GM19463 (cell line): ENCODE results near the gene FLG.
"Not testable (repeated sequence)": the region's sequence is repeated elsewhere in the genome, so short reads cannot be mapped to it uniquely, and the experiment has no call there.

Source experiments
- ATAC-seq: cut with Tn5 transposase; IDR thresholded peaks from one replicate; pipeline ENCODE4 v1.9.1; 2021; ENCODE audit warnings: mild to moderate bottlenecking, moderate library complexity; ENCODE audit not compliant: unreplicated experiment

Gene FLG

GRCh38 chr1:152325111-152325510, at the start of gene FLG:
Gene FLG (minus strand): TSS chr1:152325239. CDS start chr1:152315456, 9,783 bp downstream.
- no peak for ATAC-seq

DNA sequence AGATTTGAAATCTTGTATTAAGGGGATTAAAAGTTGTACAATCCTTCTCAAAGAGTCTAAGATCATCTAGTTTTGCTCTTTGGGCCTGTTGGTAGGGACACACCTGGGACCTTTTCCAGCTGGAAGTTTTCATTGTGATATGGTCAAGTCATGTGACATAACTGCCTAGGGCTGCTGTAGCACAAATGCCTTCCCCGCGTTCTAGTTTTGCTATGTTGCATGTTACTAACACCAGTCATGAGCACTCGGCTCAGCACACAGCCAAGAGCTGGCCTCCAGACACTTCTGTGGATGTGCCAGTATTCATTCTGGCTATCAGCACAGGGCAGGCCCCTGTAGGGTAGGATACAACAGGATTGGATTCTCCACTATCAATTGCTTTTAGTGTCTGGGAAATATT, 49.4 kb upstream of the FLG start:
- ATAC-seq: no peak

- no peak for ATAC-seq
Measured at GRCh38 chr1:152372672-152373071, 47.6 kb upstream of the FLG start.

- ATAC-seq: no peak
Measured at GRCh38 chr1:152367436-152367835, 42.4 kb upstream of the FLG start.

DNA sequence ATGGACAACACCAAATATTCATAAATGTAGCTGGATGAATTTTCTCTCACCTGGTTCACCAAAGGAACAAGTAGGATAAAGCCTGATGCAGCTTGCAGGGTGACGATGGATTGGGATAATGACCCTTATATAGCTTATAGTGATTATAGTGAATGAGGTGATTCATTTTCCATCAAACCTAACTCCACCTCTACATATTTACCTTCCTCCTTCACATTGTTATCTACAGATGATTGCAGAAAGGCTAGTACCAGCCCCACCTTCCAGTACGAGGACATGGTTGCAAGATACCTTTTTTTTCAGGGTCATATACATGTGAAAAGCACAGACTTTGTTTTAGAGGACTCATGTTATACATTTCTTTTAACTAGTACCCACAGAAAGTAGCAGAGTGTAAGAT, 34.9 kb upstream of the FLG start, which contains the start of gene FLG2:
Gene FLG2, minus strand, starts transcription at position 101 of the 400 bp plus-strand sequence. CDS start 1,122 bp downstream, outside the sequence.
- no peak for ATAC-seq

GRCh38 chr1:152356736-152357135, 31.7 kb upstream of the FLG start:
- ATAC-seq: no peak

DNA sequence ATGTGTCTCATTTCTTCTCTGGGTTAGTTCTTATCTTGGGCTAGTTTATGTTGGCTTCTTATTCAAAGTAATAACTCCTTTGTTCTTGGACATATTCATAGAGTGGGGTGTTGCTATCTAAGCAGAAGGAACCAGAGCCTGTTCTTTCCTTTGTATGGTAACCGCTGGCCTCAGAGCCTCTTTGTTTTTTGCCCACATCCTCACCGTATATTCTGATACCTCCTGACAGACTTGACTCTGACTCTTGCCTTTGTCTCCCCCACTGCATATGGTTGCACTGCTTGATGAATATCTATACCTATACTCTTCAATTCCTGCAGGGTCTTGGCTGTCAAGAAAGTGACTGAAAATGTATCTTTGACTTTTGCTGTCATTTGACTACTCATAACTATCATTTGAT, 24.6 kb upstream of the FLG start:
- no peak for ATAC-seq

DNA sequence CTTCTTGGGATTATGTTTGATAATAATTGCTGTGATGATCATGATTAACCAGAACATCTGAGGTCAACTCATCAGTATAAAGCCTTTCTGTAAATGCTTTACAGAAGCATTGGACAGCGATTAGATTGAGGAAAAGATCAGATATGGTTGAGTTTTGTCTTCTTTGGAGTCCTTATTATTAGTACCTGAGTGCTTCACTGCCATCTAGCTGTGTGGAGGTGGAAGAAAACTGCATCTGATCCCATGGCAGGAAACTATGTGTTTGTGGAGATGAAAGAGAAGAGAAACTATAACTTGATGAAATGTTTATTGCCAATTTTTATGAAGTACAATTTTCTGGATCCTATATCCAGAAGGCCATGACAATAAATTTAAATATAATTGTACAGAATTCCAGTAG, 23.4 kb upstream of the FLG start:
- ATAC-seq: no peak

DNA sequence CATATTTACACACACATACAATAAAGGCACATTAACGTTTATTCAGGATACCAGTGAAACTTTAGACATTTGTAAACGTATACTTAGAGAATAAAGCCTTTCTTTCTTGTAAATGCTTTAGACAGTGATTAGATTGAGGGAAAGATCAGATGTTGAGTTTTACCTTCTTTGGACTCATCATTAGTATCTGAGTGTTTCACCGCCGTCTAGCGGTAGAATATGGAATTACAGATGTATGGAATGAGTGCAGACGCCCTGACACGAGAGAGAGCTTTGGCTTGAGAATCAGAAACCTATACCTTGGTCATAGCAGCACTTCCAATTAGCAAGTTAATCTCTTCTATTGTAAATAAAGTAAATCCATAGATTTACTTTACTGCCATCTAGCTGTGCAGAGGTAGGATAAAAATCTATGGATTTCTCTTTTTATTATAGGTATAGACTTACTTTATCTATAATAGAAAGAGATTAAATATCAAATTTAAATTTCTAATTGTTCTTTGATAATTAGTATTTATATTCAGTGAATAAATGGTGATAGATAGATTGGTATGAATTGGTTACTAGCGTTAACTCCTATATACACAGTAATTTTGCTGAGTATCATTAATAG, 22.2 kb upstream of the FLG start:
- ATAC-seq: no peak

DNA sequence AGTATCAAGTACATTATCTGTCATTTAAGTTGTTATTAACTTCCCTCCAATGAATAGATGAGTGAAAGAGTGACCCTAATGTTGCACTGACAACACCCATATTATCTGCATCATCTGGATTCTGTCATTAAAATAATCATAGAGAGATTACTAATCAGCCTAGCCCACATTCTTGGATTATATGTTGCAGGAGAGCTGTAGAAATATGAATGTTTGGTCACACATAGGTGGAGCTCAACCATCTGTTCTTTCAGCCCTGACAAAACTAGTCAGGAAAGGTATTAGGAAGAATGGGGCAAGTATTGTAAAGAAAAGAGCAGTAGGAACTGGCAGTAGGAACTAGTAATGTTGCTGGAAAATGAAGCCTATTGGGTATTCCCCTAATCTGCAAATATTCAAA, 19.4 kb upstream of the FLG start:
- no peak for ATAC-seq

- no peak for ATAC-seq
Measured at GRCh38 chr1:152343006-152343405, 18.0 kb upstream of the FLG start.

GRCh38 chr1:152335399-152335798, 10.4 kb upstream of the FLG start:
- ATAC-seq: no peak

- ATAC-seq: no peak
Measured at GRCh38 chr1:152328801-152329391, 3.9 kb upstream of the FLG start.

DNA sequence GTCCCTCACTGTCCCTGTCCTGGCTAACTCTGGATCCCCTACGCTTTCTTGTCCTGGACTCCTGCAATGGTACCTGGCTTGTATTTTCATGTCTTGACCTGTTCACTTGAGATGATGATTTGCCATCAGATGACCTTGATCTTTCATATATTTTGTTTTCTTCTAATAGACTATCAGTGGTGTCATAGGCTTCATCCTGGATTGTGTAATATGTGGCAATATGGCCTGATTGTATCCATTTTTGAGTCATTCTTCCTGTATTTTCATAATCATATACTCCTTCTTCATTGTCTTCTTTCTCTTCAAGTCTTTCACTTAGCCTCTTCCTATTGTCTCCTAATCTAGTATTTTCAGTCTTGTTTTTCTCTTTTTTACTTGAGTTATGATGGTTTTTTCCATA, 11.1 kb downstream of the FLG start:
- no peak for ATAC-seq

GRCh38 chr1:152313319-152313801, 11.7 kb downstream of the FLG start:
- no peak for ATAC-seq

DNA sequence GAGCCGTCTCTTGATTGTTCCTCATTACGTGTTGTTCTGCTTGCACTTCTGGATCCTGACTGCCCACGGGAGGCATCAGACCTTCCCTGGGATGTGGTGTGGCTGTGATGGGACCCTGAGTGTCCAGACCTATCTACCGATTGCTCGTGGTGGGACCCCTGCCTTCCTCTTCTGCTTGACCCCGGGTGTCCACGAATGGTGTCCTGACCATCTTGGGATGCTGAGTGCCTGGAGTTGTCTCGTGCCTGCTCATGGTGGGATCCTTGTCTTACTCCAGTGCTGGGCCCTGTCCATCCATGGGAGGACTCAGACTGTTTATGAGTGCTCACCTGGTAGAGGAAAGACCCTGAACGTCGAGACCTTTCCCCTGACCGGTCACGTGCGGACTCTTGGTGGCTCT, 12.9 kb downstream of the FLG start:
- not testable (repeated sequence) for ATAC-seq

- no peak for ATAC-seq
Measured at GRCh38 chr1:152309955-152310354, 15.1 kb downstream of the FLG start.

DNA sequence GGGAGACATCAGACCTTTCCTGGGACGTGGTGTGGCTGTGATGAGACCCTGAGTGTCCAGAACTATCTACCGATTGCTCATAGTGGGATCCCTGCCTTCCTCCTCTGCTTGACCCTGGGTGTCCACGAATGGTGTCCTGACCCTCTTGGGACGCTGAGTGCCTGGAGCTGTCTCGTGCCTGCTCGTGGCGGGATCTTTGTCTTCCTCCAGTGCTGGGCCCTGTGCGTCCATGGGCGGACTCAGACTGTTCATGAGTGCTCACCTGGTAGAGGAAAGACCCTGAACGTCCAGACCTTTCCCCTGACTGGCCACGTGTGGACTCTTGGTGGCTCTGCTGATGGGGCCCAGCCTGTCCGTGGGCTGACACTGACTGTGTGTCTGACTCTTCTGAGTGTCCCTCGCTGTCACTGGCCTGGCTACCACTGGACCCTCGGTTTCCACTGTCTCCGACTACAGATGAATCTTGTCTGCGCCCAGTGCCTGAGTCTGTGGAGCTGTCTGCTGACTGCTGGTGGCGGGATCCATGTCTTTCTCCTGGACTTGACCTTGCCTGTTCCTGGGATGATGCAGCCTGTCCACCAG, 15.6 kb downstream of the FLG start:
- not testable (repeated sequence) for ATAC-seq

DNA sequence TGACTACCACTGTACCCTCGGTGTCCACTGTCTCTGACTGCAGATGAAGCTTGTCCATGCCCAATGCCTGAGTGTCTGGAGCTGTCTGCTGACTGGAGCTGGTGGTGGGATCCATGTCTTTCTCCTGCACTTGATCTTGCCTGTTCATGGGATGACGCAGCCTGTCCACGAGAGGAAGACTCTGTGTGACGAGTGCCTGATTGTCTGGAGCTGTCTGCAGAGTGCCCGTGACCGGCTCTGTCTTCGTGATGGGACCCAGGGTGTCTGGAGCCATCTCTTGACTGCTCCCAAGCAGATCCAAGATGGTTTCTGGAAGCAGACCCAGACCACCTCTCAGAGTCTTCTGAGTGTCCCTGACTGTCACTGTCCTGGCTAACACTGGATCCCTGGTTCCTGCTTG, 16.3 kb downstream of the FLG start:
- ATAC-seq: not testable (repeated sequence)

DNA sequence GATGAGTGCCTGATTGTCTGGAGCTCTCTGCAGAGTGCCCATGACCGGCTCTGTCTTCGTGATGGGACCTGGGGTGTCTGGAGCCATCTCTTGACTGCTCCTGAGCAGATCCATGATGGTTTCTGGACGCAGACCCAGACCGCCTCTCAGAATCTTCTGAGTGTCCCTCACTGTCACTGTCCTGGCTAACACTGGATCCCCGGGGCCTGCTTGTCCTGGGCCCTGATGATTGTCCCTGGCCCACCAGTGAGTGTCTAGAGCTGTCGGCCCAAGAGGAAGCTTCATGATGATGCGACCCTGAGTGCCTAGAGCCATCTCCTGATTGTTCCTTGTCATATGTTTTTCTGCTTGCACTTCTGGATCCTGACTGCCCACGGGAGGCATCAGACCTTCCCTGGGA, 17.1 kb downstream of the FLG start:
- not testable (repeated sequence) for ATAC-seq

DNA sequence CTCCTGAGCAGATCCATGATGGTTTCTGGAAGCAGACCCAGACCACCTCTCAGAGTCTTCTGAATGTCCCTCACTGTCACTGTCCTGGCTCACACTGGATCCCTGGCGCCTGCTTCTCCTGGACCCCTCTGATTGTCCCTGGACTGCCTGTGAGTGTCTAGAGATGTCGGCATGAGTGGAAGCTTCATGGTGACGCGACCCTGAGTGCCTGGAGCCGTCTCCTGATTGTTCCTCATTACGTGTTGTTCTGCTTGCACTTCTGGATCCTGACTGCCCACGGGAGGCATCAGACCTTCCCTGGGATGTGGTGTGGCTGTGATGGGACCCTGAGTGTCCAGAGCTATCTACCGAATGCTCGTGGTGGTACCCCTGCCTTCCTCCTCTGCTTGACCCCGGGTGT, 18.9 kb downstream of the FLG start:
- ATAC-seq: not testable (repeated sequence)

DNA sequence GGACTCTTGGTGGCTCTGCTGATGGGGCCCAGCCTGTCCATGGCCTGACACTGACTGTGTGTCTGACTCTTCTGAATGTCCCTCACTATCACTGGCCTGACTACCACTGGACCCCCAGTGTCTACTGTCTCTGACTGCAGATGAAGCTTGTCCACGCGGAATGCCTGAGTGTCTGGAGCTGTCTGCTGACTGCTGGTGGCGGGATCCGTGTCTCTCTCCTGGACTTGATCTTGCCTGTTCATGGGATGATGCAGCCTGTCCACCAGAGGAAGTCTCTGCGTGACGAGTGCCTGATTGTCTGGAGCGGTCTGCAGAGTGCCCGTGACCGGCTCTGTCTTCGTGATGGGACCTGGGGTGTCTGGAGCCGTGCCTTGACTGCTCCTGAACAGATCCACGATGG, 20.3 kb downstream of the FLG start:
- ATAC-seq: not testable (repeated sequence)
